HG03520 (cell line): ENCODE data around the gene DNAJB8.

Source experiments
- ATAC-seq: cut with Tn5 transposase; IDR thresholded peaks from one replicate; pipeline ENCODE4 v1.9.1; 2021; ENCODE audit warnings: mild to moderate bottlenecking, moderate library complexity; ENCODE audit not compliant: unreplicated experiment

The DNAJB8 gene

DNA sequence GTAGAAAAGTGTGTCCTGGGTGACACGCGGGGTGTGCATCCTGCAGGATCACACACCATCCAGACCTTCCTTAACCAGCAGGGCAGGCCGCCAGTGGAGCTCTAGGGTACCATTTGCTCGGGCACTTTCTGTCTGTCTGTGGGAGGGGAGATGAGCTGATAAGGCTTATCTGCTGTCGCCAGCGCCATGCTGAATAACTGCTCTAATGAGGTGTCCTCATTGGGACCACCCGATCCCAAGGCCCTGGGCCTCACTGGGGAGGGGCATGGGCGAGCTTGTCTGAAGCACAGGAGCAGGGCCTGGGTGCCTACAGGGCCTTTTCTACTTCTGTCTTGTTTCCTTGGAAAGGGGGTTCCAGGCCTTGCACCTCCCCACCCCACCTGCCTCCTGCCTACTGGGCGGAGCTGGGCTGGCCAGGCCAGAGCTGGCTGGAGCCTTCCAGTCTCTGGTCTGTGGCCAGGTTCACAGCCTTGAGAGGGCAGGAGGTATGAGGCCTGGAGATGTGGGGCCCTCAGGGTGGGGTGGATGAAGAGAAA is 28.8 kb upstream of the DNAJB8 start:
- no peak for ATAC-seq

DNA sequence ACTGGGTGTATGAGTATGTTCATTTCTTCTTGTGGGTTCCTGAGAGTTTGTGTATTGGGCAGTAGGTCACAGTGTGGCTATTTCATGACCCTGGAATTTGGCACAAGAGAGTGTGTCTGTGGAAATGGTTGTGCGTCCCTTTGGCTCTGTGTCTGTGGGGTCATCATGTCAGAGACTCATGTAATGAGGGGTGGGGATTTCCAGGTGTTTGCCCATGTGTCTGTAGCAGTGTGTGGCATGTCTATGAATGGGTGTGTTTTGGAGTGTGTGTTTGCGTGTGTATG is 27.6 kb upstream of the DNAJB8 start:
- ATAC-seq: no peak

DNA sequence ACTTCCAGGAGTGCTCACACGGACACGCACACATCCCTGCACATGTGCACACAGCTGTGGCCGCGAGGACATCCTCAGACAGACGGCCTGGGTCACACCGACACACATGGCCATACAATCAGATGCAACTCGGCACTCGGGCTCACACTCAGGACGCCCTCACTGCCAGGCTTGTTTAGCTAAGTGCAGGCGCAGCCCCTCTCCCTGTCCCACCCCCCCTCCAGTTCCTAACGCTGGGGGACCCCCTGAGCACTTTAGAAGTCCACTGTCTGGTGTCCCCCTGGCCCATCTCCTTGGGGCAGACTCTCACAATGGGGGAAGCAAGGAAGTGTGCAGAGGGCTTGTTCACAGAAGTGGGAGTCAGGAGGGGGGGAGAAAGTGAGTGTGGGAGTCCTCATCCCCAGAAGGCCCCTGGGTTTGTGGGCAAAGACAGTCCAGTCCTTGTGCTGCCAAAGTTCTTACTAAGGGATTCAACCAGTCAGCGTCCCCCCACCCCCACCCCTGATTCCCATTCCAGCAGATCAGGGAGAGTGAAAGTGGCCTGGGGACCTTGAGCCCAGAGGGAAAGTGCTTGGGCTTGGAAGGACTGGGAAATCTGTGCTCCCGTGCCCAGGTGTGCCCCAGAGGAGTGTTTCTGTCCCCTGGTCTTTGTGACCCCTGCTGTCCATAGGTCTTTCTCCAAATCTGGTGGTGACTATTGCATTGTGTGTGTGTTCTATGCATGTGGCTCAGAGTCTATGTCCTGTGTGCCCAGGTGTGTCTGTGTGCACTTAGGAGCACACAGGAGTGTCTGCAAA is 27.1 kb upstream of the DNAJB8 start:
- no peak for ATAC-seq

DNA sequence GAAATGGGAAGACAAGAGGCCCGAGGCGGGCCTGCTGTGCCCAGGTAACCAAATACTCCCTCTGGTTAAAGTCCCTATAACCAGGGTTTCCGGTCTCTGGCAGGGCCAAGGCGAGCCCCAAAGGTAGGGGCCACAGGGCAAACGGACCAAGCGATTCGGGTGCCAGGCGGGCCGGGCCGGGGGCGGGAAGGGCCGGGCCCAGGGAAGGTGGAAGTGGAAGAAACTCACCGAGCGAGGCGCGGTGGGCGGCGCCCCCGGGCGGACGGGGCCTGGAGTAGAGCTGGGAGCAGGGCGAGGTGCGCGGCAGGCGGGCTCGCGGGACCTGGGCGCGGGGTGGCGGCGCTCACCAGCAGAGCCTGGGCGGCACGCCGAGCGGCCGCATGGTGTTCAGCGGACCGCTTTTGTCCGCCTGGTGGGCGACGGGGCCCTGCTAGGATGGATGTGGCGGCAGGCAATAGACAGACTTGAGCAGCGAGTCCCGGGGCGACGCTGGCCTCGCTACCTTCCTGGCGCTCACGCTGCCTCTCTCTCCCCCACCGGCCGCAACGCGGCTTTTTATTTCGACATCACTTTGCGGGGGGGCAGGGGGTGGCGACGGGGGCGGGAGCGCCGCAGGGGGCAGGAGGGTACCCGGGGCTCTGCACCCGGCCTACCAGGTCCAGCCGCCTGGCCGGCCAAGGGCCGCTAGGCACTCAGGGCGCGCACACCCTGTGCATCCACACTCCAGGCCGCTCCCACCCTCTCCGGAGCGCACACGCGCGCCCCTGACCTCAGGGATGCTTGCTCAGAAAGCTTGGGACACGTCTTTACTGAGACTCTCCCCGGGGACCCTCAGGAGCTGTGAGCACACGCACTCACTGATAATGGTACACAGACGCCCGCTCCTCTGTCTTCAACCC is 26.2 kb upstream of the DNAJB8 start, which contains the start of gene GATA2:
GATA2 (minus strand) TSS at position 531 of the 899 bp plus-strand sequence. CDS start 6,170 bp downstream, outside the sequence.
- ATAC-seq: no peak

DNA sequence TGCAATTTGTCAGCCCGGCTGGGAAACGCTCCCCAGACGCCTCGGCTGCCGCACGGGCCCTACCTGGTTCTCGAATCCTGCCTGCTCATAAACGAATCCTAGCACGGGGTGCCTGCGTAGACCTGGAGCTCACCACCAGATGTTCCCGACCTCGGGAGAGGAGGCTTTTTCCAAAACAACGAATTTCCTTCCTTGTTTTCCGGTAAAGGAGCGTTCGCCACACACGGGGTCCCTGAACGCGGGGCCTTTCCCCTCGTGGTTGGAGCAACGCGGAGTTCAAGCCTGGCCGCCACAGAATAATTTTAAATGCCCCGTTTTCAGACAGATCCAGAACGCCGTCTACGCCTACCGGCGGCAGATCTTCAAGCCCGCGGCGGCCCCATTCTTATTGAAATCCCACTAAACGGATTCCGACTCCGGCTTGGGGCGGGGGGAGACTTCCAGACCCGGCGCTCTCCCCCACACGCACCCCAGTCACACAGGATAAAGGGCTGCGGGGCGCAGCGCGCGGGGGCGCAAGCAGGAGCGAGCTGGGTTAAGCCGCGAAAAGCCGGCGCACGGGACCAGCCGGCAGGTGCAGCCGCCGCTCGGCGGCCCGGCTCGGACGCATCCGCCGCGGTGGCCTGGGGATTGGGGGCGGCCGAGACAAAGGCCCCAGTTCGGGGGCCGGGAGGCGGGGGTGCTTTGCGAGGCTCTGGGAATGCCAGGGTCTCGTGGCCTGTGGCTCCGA is 25.4 kb upstream of the DNAJB8 start:
- no peak for ATAC-seq

DNA sequence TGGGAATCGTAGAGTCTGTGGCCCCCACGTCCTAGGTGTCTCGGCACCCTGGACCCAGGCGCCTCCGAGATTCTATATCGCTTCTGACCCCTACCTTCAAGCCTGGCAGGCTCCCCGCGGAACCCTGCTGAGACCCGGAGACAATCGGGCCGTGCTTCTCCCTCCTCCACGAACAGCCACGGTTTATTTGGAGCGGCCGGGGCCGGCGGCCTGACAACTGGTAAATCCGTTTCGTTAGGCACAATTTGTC is 24.9 kb upstream of the DNAJB8 start:
- no peak for ATAC-seq

DNA sequence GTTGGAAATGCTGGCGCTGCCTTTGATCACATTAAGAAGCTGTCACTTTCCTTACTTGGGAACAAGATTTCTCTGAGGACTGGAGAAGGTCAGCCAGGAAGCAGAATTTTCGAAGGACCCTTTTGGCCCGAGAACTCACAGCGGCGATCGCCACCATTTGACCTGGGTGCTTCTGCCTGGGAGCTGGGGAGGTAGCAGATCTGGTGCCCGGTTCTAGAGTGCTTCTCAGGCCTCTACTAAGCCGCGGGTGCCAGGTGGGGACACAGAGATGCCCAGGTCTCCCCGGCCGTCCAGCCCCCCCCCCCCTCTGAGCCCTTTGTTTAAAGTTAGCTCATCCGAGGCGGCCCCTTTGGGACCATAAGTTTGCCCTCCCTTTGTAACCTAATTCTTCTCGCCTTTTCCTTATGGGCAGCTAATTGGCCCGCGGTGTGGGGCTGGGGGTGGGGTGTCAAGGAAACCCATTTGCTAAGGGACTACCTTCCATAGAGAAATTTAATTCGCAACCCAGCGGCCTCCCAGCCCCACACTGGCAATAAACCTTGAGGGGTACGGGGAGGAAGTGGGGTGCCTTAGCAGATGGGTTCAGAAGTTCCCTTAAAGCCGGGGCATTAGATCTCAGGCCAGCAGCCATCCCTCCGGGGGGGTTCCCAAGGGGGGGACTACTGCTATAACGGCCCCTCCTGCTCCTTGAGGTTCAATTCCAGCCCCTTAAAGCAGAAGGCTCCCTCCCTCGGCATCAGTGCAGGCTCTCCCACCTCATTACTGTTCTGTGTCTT is 24.4 kb upstream of the DNAJB8 start:
- ATAC-seq: no peak

DNA sequence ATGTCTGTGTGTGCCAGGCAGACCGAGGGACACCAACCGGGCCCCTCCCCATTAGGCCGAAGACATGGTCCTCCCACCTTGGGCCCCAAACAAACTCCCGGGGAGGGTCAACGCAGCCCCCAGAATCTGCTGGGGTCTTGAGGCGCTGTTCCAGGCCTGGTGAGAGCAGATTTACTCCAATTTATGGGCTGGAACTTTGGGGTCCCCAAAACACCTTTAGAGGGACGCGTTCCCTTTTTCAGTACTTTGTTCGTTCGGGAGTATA is 23.9 kb upstream of the DNAJB8 start:
- ATAC-seq: no peak

DNA sequence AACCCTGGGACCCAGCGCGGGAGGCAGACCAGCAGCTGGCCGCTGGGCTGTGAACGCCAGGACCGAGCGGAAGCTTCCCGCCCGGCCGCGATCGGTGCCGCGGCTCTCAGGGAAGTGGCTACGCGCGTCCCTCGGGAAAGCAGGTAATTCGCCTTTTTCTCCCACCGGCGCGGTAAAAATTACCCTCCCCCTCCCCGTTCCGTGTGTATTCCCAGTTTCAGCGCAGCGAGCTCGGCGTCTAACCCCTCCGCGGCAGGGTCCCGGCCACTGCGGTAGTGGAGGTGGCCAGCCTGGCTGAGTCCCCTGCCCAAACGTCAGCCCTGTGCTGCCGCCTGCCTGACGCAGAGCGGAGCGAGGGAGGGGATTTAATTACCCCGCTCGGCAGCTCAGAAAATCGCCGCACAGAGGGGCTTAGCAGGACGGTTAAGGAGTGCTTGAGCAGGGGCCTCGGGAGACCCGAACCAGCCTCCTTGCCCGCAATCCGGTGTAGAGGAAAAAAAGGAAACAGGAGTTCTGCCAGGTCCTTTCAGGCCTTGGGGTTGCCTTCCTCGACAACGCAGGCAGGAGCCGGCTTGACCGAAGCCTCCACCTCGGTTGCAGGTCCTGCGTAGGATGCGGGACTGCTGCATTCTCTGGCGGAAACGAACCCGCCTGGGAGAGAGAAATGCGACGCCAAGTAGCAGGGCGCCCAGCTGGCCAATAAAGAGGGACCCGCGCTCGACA is 23.4 kb upstream of the DNAJB8 start:
- no peak for ATAC-seq

DNA sequence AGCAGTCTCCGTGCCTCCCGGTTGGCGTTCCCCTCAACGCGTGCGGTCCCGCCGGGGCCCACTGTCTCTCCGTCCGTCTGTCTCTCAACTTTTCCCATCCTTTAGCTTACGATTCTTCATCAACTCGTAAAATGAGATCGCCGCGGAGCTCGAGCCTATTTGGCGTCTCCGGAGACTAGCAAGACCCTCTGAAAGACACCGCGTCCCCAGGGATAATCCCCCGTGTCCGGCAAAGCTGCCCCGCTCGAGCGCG is 22.9 kb upstream of the DNAJB8 start:
- no peak for ATAC-seq

DNA sequence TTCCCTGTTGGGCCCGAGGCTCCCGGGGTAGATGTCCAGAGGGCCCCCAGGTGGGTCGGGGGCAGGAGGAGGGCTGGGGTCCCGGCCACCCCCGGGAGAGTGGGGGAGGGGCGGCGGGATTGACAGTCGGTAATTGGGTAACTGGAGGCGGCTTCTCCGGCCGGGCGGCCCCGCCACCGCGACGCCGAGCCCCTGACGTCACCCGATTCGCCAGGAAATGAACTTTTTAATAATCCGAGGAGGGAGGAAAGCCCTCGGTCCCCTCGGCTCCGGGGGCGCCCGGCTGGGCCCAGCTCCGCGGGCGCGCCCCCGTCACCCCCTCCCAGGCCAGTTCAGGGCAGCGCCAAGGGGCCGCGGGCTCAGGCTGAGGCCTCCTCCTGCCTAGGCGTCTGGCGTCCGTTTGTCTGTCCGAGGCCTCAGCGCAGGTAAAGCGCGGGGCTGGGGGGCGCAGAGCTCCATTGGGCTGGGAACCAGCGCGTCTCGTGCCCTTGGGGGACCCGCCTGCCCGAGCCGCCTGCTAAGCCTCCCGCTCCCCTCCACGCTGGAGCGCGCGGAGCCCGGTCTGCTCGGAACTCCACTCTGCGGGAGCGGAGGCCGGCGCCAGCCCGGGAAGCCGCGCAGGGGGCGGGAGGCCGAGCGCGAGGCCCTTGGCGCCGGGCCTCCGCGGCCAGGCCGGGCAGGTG is 22.4 kb upstream of the DNAJB8 start:
- ATAC-seq: no peak

DNA sequence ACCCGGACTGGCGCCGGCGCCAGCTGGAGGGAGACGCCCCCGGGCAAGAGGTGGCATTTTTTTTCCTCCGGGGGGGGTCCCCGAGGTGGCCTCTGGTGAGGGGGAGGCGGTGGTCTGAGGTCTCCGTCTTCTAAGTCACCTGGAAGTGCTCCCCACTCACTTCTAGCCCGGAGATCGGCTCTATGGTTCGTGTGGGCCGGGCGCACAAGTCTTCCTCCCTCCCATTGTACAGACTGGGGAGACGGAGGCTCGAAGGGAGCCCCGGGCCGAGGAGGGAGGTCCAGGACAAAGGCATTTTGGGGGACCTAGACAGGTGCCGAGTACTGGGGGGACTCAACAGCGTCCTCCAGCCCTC is 21.9 kb upstream of the DNAJB8 start:
- no peak for ATAC-seq

DNA sequence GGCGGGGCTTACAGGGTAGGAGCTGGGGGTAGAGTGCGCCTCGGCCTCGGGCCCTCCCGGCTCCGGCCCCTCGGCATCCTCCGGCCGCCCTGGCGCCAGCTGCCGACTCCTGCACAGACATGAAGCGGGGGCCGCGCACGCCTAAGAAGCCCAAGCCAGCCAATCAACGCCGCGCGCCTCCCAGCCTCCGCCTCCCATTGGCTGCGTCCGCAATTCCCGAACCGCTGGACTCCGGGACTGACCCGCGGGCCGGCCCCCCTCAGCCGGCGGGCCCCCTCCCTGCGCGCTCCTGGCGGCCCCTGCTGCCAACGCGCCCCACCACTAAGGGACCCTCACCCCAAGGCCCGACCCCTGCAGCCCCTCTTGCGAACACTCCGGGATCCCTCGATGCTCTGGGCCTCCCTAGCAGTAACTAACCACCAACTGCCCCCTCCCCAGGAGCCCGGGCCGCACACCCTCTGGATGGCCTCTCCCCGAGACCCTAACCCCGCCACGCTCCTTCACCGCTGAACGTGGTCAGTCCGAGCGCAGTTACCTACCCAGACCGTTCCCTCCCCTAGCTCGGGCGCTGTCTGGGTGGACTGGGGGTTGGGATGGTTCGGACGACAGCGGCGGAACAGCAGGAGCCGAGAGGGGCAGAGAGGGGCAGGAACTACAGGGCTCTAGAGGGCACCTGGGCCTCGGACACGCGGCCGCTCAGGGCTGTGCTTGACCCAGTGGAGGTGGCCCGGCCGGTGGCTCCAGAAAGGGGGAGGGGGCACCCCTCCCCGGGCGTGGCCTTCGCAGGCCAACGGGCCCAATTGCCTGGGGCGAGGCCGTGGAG is 21.3 kb upstream of the DNAJB8 start:
- ATAC-seq: no peak

DNA sequence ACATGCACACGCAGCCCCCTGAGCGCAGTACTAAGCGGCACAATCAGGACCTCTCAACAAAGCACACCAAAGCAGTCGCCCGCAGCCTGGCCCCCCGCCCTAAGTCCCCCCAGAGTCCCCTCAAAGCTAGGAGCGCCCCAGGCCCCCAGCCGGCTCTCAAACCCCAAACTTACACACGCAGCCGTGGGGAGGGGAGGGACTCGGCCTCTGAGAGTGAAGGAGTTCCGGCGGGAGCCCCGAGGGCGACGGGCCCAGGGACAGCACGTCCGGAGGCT is 20.8 kb upstream of the DNAJB8 start:
- ATAC-seq: no peak

DNA sequence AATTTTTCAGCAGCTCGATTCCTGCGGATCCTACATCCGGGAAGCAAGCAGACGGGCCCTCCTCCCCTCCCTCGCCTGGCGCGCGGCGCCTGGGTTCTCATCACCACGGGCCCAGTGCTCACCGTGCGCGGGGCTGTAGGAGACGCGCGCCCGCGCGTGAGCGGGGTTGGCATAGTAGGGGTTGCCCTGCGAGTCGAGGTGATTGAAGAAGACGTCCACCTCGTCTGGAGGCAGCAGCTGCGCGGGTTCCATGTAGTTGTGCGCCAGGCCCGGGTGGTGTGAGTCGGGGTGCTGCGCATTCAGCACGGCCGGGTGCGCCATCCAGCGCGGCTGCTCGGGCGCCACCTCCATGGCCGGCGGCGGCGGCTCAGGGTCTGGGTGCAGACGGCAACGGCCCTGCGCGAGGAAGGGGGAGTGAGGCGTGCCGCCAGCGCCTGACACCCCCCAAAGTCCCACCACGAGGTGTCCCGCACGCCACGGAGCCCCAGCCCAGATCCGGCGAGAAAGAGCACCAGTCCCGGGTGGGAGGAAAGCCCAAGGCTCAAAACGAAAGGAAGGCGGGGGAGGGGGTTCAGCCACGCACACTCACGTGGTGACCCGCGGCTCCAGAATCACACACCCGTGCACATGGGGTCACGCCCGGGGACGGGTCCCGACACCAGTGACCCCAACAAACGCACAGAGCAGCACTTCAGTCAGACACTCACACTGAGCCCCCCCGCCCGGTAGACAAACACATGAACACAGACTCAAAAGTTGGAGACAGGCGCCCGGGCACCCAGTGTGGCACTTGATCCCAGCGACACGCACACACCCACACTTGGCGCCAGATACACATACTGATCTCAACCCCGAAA is 20.2 kb upstream of the DNAJB8 start:
- ATAC-seq: no peak

DNA sequence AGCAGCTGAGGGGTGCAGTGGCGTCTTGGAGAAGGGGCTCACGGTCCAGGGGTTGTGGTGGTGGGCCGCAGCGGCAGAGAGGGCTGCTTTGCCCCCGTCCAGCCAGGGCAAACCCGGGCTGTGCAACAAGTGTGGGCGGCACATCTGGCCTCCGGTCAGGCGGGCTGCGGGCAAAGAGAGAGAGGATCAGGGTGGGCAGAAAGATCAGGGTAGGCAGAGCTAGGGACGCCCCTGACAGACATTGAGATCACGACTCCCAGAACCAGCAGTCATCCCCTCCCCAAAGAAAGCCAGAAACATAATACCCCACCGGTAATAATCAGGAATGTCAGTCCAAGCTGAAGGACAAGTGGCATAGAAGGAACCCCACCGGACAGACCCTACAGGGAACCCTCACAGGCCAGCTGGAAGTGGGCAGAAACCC is 19.5 kb upstream of the DNAJB8 start:
- ATAC-seq: no peak

DNA sequence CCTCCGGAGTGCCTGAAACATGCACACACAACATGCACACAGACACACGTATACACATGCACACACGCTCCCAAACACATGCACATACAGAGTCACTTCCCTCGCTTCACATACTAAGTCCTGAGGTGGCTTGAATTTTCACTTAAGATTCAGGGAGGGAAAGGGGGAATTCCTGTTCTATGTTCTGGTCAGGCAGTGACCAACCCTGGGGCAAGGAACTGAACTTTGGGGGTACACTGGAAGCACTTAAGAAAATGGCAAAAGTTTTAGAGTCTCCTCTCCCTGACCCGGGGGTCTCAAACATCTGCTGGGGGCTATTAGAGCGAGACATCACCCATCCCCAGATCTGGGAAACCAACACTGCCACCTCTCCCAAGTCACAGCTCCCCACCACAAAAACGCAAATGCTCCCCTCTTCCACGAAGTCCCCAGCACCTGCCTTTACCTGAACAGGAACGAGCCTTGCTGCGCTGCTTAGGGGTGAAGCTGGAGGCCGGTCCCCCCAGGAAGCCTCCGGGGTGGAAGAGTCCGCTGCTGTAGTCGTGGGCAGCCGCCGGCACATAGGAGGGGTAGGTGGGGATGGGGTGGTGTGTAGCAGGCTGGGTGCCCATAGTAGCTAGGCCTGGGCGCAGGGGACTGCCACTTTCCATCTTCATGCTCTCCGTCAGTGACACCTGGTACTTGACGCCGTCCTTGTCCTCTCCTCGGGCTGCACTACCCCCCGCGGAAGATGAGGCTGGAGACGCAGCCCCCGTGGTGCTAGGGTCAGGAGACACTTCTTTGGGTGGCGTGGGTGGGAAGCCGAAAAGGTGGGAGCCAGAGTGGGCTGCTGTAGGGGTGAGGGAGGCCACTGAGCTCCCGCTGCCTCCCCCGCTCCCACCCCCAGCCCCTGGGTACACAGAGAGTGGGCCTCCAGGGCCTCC is 18.9 kb upstream of the DNAJB8 start:
- ATAC-seq: no peak
